T47D (cell line): ENCODE results near the gene LIG1.

Experiments
- DNase-seq, 2 experiments: peaks; one replicate each; pipeline versions ENCODE4 v3.0.0 to v3.0.0-alpha.2; 2011 to 2012; ENCODE audit warnings: low read depth in 1 of 2, low spot score in 1 of 2
- JUND ChIP-seq: IDR thresholded peaks from 2 replicates; pipeline ENCODE4 v1.6.1; 2012; ENCODE audit warnings: low read depth
- in situ Hi-C: cut with HindIII; loops from 2 replicates; pipeline ENCODE4 v1.10.0; 2016; ENCODE audit warnings: low sequenced_read_pairs, low pct_unique_long_range_greater_than_20kb

The LIG1 gene

GRCh38 chr19:48194041-48194843 is 24.1 kb upstream of the LIG1 start:
- peak in 1 of 2 experiments; percentile 20 for DNase-seq
- in situ Hi-C loops: no loop called here

GRCh38 chr19:48192750-48193149 is 22.6 kb upstream of the LIG1 start:
- in situ Hi-C loops: no loop called here
- DNase-seq: no peak
- no peak for TF ChIP-seq JUND

More at GRCh38 chr19:48194041-48194843, 24.1 kb upstream of the LIG1 start:
- no peak for TF ChIP-seq JUND

GRCh38 chr19:48190885-48191284 is 20.7 kb upstream of the LIG1 start:
- in situ Hi-C loops: no loop called here
- TF ChIP-seq JUND: no peak
- DNase-seq: no peak

GRCh38 chr19:48190288-48190884 is 20.2 kb upstream of the LIG1 start:
- TF ChIP-seq JUND: no peak
- in situ Hi-C loops: no loop called here
- peak; percentile 53 to 66 for DNase-seq

GRCh38 chr19:48186541-48186991 is 16.4 kb upstream of the LIG1 start:
- in situ Hi-C loops: no loop called here
- no peak for DNase-seq
- no peak for TF ChIP-seq JUND

- no peak for TF ChIP-seq JUND
- no peak for DNase-seq
- in situ Hi-C loops: no loop called here
Measured at GRCh38 chr19:48186015-48186414, 15.9 kb upstream of the LIG1 start.

- DNase-seq: no peak
- TF ChIP-seq JUND: no peak
- in situ Hi-C loops: no loop called here
Measured at GRCh38 chr19:48183356-48183755, 13.2 kb upstream of the LIG1 start.

GRCh38 chr19:48182434-48182833 is 12.3 kb upstream of the LIG1 start:
- no peak for TF ChIP-seq JUND
- no peak for DNase-seq
- in situ Hi-C loops: no loop called here

- no peak for TF ChIP-seq JUND
- DNase-seq: no peak
- in situ Hi-C loops: no loop called here
Measured at GRCh38 chr19:48181505-48181904, 11.4 kb upstream of the LIG1 start.

GRCh38 chr19:48176226-48176625 is 6.1 kb upstream of the LIG1 start:
- in situ Hi-C loops: no loop called here
- DNase-seq: no peak
- no peak for TF ChIP-seq JUND

- no peak for DNase-seq
- in situ Hi-C loops: no loop called here
- TF ChIP-seq JUND: no peak
Measured at GRCh38 chr19:48175578-48175977, 5.4 kb upstream of the LIG1 start.

- DNase-seq: no peak
- in situ Hi-C loops: no loop called here
Measured at GRCh38 chr19:48174445-48175030, 4.4 kb upstream of the LIG1 start.

GRCh38 chr19:48171710-48172109 is 1.6 kb upstream of the LIG1 start:
- no peak for TF ChIP-seq JUND
- DNase-seq: no peak
- in situ Hi-C loops: no loop called here

More at GRCh38 chr19:48174445-48175030, 4.4 kb upstream of the LIG1 start:
- no peak for TF ChIP-seq JUND
